ENCODE results near the gene KCNK2.

KCNK2 gene

DNA sequence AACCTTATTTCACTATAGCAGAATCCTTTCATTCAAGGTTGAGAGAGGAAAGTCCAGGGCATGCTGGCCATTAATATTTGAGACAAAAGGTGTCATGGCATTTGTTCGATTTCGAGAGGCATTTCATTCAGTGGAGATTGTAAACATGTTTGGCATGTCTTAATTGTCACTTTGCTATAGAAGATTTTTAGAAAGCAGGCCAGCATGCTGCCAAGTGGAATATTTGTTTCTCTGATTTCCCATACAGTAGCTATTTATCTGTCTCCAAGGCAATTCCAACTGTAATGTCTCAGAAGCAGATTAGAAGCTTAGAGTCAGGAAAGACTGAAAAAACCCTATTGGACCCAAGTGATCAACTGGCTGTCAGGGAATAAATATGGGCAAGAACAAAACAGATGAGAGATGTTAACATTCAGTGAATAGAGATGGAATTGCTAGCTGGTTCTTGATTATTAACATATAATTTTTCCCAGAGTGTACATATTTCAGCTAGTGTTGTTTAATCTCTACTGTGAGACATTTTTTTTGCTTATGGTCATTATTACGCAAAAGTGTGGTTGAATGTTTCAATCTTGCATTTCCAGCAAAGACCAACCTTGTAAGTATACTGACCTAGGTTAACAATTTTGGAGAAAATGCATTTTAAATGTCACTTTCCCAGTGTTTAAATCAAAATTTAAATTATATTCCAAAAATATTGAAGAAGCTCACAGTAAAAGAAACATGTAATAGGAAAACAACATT, 174.6 kb downstream of the KCNK2 start:
- no peak for DNase-seq (ENCODE audit: low spot score)

DNA sequence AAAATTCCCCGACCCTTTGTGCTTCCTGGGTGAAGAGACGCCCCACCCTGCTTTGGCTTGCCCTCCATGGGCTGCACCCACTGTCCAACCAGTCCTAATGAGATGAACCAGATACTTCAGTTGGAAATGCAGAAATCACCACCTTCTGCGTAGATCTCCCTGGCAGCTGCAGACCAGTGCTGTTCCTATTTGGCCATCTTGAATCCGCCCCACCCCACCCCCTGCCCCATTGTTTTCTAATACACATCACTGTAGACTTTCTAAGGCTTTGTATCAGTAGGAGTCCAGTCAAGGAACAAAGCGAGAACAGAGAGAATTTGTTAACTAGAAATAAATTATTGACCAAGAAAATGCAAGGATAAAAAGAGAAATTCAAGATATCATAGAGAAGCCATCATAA, 178.2 kb downstream of the KCNK2 start:
- DNase-seq (ENCODE audit: low spot score) = no peak

DNA sequence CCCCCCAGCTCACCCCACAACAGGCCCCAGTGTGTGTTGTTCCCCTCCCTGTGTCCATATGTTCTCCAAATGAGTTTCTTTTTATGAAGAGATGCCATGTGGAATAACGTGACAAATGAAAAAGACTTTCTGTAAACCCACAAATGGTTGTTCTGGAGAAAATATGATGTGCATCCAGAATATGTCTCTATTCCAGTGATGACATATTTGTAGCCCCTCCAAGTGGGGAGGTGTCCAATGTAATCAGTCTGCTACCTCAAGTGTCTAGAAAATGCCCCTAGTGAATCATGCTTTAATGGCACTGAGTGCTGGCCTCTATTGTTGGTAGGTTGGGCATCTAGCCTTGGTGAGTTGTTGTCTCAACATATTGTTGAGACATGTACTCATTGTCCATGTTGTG, 179.6 kb downstream of the KCNK2 start:
- DNase-seq (ENCODE audit: low spot score) = no peak

DNA sequence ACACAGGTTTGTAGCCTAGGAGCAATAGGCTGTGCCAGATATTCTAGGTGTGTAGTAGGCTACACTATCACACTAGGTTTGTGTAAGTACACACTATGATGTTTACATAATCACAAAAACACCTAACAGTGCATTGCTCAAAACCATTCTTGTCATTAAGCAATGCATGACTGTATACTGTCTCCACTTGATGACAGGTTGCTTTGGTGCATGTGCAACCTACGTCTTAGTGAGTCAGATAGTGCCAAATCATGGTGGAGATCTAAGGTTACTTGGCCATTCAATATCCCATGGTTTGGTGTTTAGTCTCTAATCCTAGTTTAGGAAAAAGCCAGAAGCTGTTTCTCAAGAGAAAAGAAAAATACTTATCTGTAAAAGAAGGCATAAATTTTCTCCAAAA, 181.1 kb downstream of the KCNK2 start:
- DNase-seq (ENCODE audit: low spot score) = no peak

DNA sequence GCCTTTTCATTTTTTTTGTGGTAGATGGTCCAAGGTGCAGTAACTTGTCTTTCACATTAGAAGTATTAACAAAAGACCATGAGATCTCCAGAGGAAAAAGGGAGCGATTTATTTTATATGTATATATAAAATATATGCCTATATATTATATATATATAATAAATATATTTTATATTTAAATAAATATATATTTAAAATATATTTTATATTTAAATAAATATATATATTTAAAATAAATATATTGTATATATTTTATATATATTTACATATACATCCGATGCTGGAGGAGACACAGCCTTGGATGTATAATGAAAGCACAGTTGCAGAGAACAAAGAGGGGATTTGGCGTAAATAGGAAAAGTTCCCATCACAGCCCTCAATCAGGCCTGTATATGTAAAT, 182.1 kb downstream of the KCNK2 start:
- no peak for DNase-seq (ENCODE audit: low spot score)

DNA sequence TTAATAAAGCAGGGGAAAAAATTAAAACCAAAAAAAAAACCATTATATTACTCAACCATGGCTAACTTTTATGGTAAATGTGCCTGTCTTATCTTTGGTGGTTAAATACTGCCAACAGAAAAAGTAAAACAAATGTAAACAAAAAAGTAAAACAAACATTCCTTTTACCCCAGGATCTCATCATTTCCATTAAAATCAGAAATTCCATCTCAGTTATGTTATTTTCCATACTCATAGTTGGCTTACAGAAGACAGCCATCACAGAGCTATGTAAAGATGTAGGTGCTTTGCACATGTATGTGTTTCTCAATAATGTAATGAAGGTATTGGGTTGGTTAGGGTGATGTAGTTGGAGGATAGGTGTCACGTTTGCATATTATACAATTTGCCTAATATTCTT, 185.0 kb downstream of the KCNK2 start:
- DNase-seq (ENCODE audit: low spot score) = no peak

DNA sequence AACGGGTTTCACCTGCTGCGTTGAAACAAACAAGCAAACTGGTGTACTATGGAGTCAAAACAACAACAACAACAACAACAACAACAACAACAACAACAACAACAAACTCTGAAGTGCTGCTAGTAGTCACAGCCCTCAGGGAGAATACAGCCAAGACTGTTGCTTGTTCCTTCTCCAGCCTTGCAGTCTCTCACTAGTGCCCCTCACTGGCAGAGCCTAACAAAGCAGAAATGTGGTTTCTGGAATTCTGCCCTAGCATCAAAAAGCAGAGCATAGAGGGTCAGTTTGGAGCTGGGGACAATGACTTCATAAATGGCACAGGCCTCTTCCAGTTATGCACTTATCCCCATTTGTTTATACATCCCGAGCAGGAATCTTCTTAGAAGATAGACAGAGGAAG, 187.4 kb downstream of the KCNK2 start:
- DNase-seq (ENCODE audit: low spot score) = no peak

DNA sequence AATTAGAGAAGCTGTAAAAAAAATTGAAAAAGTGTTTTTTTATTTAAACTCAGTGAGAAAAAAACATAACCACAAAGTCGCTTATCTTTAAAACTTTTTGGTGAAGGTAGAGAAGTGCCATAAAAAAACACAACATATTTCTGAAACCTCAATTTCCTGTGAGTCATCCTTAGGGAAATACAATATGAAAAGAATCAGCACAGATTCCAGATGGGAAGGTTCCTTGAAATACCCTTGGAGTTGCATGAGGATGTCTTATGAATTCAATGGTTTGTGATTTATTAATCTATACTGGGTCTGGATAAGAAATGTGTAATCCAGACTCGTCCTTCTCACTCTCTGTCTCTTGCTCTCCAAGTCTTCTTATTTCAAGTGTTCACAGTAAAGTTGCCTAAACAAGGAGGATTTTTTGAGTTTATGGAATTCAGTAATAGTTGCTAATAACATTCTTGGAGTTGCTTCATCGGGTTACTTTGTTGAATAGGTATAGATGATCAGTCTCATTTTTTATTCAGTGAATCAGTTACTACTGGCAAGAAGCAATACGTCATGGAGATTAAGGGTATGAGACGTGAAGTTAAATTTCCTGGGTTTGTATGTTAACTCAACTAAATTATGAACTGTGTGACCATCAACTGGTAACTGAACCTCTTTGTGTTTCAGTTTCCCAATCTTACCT, 191.4 kb downstream of the KCNK2 start:
- DNase-seq (ENCODE audit: low spot score) = peak; percentile 32

DNA sequence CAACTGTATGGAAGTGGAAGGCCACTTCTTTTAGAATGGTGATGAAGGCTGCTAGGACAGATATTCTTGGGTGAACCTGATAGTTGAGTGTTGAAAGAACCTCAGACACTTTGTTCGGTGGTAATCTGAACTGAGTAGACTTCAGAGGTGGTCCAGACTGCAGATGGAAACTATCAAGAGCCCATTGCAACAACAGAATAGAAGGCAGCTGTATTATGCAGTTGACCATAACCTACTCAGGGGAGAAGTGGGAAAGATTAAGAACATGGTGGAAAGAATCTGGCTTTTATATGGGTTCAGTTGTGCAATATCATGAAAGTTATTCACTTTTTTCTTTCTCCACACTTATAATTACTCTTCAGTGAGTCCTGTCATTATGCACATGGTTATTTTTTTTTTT, 194.0 kb downstream of the KCNK2 start:
- no peak for DNase-seq (ENCODE audit: low spot score)

DNA sequence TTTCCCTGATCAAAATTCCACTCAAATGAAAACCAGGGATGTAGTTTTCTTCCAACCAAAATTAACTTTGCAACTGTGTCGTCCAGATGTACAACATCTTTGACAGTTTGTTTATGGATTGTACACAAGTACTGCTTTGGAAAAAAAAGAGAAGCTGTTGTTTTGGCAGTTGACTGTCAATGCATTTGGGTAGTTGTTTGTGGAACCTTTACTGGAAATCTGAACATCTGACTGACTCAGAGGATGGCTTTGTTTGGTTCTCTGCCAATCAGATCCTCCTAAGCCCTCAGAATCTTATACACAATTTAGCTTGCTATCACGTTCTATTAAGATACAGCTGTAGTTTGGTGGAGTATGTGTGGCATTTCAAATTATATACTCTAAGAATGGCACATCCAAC, 195.0 kb downstream of the KCNK2 start:
- DNase-seq (ENCODE audit: low spot score) = no peak

DNA sequence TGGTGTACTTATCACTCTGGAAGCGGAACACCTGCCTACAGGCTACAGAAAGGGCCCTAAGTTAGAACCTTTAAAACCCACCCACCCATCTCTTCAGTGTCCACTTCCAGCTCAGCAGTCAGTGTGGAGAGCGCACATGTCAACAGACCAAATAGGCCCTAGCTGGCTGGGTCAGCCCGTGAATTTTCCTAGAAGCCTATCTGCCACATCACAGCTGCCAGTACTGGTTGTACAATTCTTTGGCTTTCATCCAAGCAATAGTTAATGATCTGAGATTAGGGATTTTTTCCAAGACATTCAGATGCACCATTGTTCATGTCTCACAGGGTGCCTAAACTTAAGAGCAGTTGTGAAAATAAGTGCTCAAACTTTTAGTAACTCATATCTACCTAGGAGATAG, 197.1 kb downstream of the KCNK2 start:
- DNase-seq (ENCODE audit: low spot score) = no peak

DNA sequence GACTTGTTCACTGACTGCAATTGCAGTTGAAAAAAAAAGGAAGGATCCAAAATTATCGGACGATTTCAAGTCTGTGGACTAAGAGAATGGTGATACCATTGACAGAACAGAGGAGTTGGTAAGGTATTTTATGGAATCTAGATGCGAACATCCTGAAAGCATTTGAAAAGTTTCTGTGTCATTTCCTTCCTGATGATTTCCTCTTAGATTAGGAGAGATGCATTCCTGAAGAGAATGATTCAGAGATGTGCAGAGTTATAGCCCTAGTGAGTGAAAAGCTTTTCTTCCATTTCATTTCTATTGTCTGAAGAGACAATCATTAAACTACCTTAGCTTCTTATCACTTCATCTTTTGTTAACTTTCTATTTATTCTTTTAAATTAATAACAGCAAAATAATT, 200.0 kb downstream of the KCNK2 start:
- no peak for DNase-seq (ENCODE audit: low spot score)

DNA sequence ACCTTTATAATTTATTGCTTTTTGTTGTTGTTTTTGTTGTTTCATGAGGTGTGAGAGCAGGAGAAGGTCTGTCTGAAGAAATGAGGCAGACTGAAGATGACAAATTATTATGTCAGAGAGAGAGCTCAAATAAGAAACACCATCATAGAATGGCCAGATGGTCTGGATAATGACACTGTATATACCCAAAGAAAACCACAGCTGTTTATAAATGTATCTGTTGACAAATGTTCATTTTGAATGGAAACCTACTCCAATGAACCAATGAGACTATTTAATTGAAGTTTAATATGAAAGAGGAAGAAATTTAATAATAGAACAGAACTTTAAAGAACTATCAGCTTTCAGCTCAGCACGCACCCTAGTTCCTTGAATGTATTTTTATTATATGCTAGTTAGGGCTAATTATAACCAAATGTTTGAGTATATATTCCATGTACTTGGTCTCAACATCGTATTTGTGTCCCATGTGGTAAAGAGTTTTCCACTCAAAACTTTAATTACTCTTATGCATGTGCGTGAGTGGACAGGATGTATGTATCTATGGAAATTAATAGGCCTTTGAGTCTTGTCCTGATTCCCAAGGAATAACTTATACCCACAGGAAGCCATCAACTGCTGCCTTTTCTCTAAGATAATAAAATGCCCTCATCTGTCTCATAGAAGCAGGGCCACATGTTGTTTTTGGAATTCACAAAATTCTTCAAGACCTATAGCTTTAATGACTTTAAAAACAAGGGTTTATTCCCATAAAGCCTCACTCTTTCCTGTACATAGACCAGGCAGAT, 202.7 kb downstream of the KCNK2 start:
- no peak for DNase-seq (ENCODE audit: low spot score)
